OCI-LY1 (cell line): ENCODE measurements around the gene DIP2B.

Experiments
- H2AFZ ChIP-seq: fragments of 200-600 bp; sonication (generic), shearing (Covaris generic); 2 replicates; pipeline ENCODE4 v1.6.0; 2014; ENCODE audit warnings: antibody characterized with exemption, mild to moderate bottlenecking, low read length
- H3F3A ChIP-seq: fragments of 200-600 bp; sonication (generic), shearing (Covaris generic); 2 replicates; pipeline ENCODE4 v1.6.0; 2014; ENCODE audit warnings: mild to moderate bottlenecking, antibody characterized with exemption, low read length, moderate library complexity; ENCODE audit not compliant: insufficient read depth
- H3K27ac ChIP-seq: fragments of 200-600 bp; sonication (generic); 2 replicates; pipeline ENCODE4 v1.5.1; 2014; ENCODE audit warnings: low read length, mixed run types, mild to moderate bottlenecking, low read depth; ENCODE audit not compliant: poor library complexity, severe bottlenecking
- H3K27me3 ChIP-seq: fragments of 200-600 bp; sonication (generic); 2 replicates; pipeline ENCODE4 v1.6.0; 2014; ENCODE audit warnings: antibody characterized with exemption, mild to moderate bottlenecking, low read length, moderate library complexity; ENCODE audit not compliant: insufficient read depth
- H3K36me3 ChIP-seq: fragments of 200-600 bp; sonication (generic); 2 replicates; pipeline ENCODE4 v1.6.1; 2014; ENCODE audit warnings: mild to moderate bottlenecking, antibody characterized with exemption, low read length, moderate library complexity, mixed read lengths; ENCODE audit not compliant: insufficient read depth
- H3K4me1 ChIP-seq: fragments of 200-600 bp; sonication (generic); 2 replicates; pipeline ENCODE4 v1.5.1; 2014; ENCODE audit warnings: mild to moderate bottlenecking, low read length, moderate library complexity; ENCODE audit not compliant: insufficient read depth, severe bottlenecking
- H3K4me2 ChIP-seq: fragments of 200-600 bp; sonication (generic), shearing (Covaris generic); 2 replicates; pipeline ENCODE4 v1.6.1; 2014; ENCODE audit warnings: low read length
- H3K4me3 ChIP-seq: fragments of 200-600 bp; sonication (generic); 2 replicates; pipeline ENCODE4 v1.5.1; 2014; ENCODE audit warnings: low read length, low read depth, mild to moderate bottlenecking, mixed read lengths; ENCODE audit not compliant: poor library complexity, severe bottlenecking
- H3K79me2 ChIP-seq: fragments of 200-600 bp; shearing (Covaris generic); 2 replicates; pipeline ENCODE4 v1.6.1; 2016; ENCODE audit warnings: mixed run types, low read length, mixed read lengths; ENCODE audit not compliant: insufficient read depth
- H3K9ac ChIP-seq: fragments of 200-600 bp; sonication (generic), shearing (Covaris generic); 2 replicates; pipeline ENCODE4 v1.6.1; 2014; ENCODE audit warnings: mild to moderate bottlenecking, low read length, mixed read lengths
- H3K9me2 ChIP-seq: fragments of 200-600 bp; sonication (generic), shearing (Covaris generic); 2 replicates; pipeline ENCODE4 v1.6.1; 2014; ENCODE audit warnings: low read depth, mild to moderate bottlenecking, low read length, mixed read lengths
- H3K9me3 ChIP-seq: fragments of 200-600 bp; shearing (Covaris generic); 2 replicates; pipeline ENCODE4 v1.6.1; 2014; ENCODE audit warnings: low read length, mixed read lengths
- H4K20me1 ChIP-seq: fragments of 200-600 bp; sonication (generic), shearing (Covaris generic); 2 replicates; pipeline ENCODE4 v1.6.0; 2016; ENCODE audit warnings: mild to moderate bottlenecking, low read length; ENCODE audit not compliant: insufficient read depth
- EZH2 ChIP-seq: fragments of 200-600 bp; sonication (generic), shearing (Covaris generic); IDR thresholded peaks from 2 replicates; pipeline ENCODE4 v1.8.0; 2017; ENCODE audit warnings: borderline replicate concordance, mixed run types, mild to moderate bottlenecking, antibody characterized with exemption, low read length, moderate library complexity, mixed read lengths
- TF ChIP-seq, protein P1 (sequence below): fragments of 200-600 bp; sonication (generic), shearing (Covaris generic); IDR thresholded peaks from 2 replicates; pipeline ENCODE4 v1.5.1; 2017; ENCODE audit warnings: mild to moderate bottlenecking, antibody characterized with exemption, low read length, moderate library complexity, mixed read lengths

Gene DIP2B

DNA sequence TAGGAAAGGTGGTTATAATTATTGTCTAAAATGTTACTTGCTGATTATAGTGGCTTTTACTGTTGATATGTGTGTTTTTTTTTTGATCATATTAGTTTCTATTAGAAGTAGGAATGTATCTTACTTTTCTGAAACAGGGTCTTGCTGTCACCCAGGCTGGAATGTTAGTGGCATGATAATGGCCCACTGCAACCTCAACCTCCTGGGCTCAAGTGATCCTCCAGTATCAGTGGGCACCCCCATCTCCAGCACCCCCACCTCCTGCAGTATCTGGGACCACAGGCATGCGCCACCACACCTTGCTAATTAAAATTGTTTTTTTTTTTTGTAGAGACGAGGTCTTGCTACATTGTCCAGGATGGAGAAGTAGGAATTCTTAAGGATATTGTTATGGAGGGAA, 270.5 kb downstream of the DIP2B start:
- Histone ChIP-seq H3K27me3 (no peaks in the 10 kb centered on the region), H2AFZ (no peak overlapping the region), H3K4me2 (no peak overlapping the region), H4K20me1 (no peaks in the 10 kb centered on the region), H3K36me3 (peaks cover 30% of the 10 kb centered on the region), H3K79me2 (peaks cover 28% of the 10 kb centered on the region; the same call in 1 of the 2 replicates), H3K9ac (no peak overlapping the region), H3K4me1 (no peaks in the 10 kb centered on the region), H3K27ac (no peak overlapping the region), H3F3A (no peaks in the 10 kb centered on the region), H3K9me3 (no peaks in the 10 kb centered on the region; the same call in 1 of the 2 replicates), H3K4me3 (no peak overlapping the region), H3K9me2 (no peaks in the 10 kb centered on the region)
- no peak for TF ChIP-seq EZH2
- TF ChIP-seq, protein P1, sequence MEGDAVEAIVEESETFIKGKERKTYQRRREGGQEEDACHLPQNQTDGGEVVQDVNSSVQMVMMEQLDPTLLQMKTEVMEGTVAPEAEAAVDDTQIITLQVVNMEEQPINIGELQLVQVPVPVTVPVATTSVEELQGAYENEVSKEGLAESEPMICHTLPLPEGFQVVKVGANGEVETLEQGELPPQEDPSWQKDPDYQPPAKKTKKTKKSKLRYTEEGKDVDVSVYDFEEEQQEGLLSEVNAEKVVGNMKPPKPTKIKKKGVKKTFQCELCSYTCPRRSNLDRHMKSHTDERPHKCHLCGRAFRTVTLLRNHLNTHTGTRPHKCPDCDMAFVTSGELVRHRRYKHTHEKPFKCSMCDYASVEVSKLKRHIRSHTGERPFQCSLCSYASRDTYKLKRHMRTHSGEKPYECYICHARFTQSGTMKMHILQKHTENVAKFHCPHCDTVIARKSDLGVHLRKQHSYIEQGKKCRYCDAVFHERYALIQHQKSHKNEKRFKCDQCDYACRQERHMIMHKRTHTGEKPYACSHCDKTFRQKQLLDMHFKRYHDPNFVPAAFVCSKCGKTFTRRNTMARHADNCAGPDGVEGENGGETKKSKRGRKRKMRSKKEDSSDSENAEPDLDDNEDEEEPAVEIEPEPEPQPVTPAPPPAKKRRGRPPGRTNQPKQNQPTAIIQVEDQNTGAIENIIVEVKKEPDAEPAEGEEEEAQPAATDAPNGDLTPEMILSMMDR = no peak

GRCh38 chr12:50776749-50777728, 272.3 kb downstream of the DIP2B start:
- Histone ChIP-seq H3K4me2 (no peak overlapping the region), H3K27me3 (no peaks in the 10 kb centered on the region), H4K20me1 (no peaks in the 10 kb centered on the region), H3K79me2 (peaks cover 28% of the 10 kb centered on the region; the same call in 1 of the 2 replicates), H3K36me3 (peaks cover 22% of the 10 kb centered on the region), H3K27ac (no peak overlapping the region), H3K9me2 (no peaks in the 10 kb centered on the region), H3F3A (no peaks in the 10 kb centered on the region), H3K4me1 (no peaks in the 10 kb centered on the region), H2AFZ (no peak overlapping the region), H3K9me3 (no peaks in the 10 kb centered on the region), H3K9ac (no peak overlapping the region), H3K4me3 (no peak overlapping the region)
- TF ChIP-seq, protein P1 = no peak
- no peak for TF ChIP-seq EZH2

GRCh38 chr12:50778663-50779590, 274.1 kb downstream of the DIP2B start:
- Histone ChIP-seq H3K4me2 (no peak overlapping the region), H3F3A (no peaks in the 10 kb centered on the region), H3K9me2 (no peaks in the 10 kb centered on the region), H3K27me3 (no peaks in the 10 kb centered on the region), H3K36me3 (peaks cover 16% of the 10 kb centered on the region; the same call in 1 of the 2 replicates), H3K9ac (no peak overlapping the region), H3K27ac (no peak overlapping the region), H4K20me1 (no peaks in the 10 kb centered on the region), H2AFZ (no peak overlapping the region), H3K9me3 (no peaks in the 10 kb centered on the region), H3K79me2 (peaks cover 28% of the 10 kb centered on the region; the same call in 1 of the 2 replicates), H3K4me1 (no peaks in the 10 kb centered on the region), H3K4me3 (no peak overlapping the region)
- no peak for TF ChIP-seq EZH2
- TF ChIP-seq, protein P1 = no peak
